ENCODE data around the gene RNF141.

The RNF141 gene

GRCh38 chr11:10522921-10523320, 18.1 kb downstream of the RNF141 start:
- no peak for DNase-seq (ENCODE audit: low spot score)

GRCh38 chr11:10522276-10522675, 18.7 kb downstream of the RNF141 start:
- DNase-seq (ENCODE audit: low spot score) = no peak

- DNase-seq (ENCODE audit: low spot score) = no peak
These were observed 20.4 kb downstream of the RNF141 start for GRCh38 chr11:10520562-10520961.

DNA sequence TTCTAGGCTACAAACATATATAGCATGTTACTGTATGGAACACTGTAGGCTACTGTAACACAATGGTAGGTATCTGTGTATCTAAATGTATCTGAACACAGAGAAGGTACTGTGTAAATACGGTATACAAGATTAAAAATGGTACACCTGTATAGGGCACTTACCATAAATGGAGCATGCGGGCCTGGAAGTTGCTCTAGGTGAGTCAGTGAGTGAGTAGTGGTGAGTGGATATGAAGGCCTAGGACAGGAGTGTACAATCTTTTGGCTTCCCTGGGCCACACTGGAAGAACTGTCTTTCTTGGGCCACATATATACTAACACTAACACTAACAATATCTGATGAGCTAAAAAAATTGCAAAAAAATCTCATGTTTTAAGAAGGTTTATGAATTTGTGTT, 21.4 kb downstream of the RNF141 start:
- DNase-seq (ENCODE audit: low spot score) = no peak

GRCh38 chr11:10518891-10519290, 22.1 kb downstream of the RNF141 start:
- no peak for DNase-seq (ENCODE audit: low spot score)

DNA sequence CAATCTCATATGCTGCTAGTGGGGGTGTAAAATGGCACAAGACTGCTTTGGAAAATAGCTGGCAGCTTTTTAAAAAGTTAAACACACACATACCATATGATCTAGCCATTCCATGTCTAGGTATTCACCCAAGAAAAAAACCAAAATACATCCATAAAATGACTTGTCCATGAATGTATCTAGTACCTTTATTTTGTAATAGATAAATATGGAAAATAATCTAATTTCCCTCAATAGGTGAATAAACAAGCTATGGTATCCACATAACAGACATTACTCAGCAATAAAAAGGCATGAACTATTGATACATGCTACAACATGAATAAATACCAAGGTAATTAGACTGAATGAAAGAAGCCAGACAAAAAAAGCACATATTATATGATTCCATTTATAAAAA, 22.9 kb downstream of the RNF141 start:
- no peak for DNase-seq (ENCODE audit: low spot score)

DNA sequence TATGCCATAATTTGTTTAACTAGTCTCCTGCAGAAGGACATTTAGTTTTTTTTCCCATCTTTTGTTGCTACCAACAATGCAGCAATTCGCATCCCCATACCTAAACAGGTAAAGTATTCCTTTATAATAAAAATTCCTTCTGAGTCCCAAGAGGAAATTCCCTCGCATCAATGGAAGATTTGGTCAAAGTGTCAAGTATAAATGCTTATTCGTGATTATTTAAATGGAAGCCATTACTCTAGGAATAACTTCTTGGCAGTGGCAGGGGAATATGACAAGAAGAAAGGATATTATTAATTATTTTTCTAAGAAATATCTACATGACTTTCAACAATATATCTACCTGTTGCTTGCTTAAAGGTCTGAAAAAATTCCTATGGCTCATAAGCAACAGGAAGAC, 25.6 kb downstream of the RNF141 start:
- DNase-seq (ENCODE audit: low spot score) = no peak

- DNase-seq (ENCODE audit: low spot score) = no peak
These were observed 26.3 kb downstream of the RNF141 start for GRCh38 chr11:10514709-10515108.

DNA sequence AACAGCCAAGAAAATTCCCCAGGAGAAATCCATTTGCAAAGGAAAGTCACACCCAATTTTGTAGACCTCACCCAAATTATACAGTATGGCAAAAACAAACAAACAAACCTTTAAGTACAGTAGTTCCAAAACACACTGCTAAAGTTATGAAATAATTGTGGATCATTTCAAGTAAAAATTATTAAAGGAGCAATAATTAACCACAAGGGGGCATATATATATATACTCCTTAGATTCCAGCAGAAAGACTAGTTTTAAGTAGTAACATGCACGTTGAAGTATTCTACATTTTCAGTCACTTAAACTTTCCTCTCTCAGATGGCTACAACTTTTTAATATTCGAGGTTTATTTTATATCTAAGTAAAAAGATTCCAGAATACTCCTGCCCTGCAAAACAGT, 26.8 kb downstream of the RNF141 start:
- no peak for DNase-seq (ENCODE audit: low spot score)

DNA sequence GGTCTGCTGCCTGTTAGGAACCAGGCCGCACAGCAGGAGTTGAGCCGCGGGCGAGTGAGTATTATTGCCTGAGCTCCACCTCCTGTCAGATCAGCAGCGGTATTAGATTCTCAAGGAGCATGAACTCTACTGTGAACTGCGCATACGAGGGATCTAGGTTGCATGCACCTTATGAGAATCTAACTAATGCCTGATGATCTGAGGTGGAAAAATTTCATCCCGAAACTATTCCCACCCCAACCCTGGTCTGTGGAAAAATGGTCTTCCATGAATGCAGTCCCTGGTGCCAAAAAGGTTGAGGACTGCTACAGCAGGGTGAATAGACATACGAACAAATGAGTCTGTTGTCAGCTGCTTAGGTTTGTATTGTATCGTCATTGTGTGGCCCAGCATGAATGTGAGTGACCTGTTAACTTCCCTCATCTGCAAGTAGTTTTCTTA, 29.8 kb downstream of the RNF141 start:
- DNase-seq (ENCODE audit: low spot score) = no peak

DNA sequence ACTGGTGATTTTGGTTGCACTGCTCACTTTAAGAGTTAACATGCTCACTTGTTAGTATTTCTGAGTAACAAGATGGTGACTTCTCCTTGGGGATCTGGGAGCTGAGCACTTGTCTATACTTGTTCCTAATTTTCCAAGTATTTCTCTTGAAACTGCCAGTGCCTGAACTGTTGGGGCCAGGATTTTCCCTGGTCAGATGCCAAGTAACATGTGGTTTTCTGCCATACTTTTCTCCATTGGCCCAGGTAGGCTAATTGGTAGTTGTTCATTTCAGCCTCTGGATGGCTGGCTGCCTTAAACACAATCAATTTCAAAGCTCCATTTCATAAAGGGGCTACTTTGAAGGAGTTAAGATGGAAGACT, 35.0 kb downstream of the RNF141 start:
- peak; percentile 33 for DNase-seq (ENCODE audit: low spot score)

DNA sequence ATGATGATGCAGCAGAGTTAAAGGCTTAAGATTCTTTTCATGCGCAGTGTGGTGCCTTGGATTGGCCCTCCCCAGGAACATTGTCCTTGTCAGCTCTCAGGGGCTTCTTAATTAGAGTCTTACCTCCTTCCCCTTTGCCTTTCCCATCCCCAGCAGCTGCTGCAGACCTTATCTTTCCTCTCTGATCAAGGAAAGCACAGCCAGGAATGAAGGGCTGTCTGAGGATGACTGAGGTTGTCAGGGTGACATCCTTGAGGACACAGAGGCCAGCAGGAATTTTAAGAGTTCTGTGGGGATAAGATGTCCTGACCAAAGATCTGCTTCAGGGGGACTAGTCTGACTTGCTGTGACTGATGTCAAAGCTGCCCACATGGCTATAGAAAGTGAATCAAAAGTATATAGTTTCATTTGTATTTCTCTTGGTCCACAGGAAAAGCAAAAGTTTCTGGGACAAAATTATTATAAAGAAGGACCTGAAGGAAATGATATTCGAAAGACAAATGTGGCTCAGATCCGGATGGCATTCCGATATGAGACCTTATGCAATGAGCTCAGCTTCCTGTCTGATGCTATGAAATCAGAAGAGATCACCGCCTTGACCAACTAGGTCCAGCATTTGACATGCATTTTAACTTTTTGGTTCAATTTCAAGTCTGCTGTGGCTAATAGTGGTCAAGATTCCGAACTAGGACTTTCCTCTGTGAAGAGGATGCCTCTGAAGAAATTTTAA, 35.5 kb downstream of the RNF141 start:
- no peak for DNase-seq (ENCODE audit: low spot score)

DNA sequence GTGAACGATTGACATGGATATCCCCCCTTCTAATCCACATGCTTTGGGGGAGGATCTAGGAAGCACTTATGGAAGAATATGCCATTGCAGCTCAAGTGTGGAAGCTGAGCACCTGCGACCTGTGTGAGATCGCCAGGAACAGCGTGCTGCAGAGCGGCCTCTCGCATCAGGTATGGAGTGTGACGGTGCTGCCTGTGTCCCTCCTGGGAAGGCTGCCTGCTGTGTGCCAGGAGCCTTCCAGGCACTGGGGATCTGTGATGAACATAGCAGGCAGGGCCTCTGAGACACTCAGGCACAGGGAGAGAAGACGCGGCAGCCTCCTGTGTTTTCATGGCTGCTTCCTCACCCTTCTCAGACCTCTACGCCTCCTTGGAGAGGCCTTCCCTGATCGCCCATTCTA, 36.5 kb downstream of the RNF141 start:
- no peak for DNase-seq (ENCODE audit: low spot score)

DNA sequence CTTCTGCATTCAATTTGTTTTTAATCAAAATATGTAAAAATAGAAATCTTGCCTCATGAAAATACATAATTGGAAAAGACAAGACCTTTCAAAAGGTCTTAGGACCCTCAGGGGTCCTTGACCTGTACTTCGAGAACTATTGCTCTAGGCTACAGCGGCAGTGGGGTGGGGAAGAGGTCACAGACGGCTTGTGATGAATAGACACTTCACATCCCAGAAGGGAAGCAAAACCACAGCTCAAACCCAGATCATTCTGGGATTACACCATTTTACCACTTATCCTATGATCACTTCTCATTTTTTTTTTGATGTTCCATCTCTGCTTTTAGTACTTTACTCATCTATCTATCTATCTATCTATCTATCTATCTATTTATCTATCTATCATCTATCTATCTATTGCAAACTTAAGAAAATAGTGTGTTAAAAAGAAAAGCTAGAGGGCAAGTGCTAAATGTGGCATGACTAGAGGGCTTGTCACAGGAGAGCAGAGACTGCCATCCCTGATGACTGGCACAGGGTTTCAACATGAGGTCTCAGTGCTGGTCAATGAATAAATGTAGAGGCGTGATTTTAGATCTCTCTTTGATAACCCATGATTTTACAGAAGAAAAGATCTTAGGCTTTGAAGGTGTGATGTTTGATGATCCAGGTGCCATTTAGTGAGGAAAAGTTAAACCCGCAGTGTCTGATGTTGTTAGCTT, 37.1 kb downstream of the RNF141 start:
- no peak for DNase-seq (ENCODE audit: low spot score)

- DNase-seq (ENCODE audit: low spot score) = no peak
These were observed 37.8 kb downstream of the RNF141 start for GRCh38 chr11:10503221-10503620.

DNA sequence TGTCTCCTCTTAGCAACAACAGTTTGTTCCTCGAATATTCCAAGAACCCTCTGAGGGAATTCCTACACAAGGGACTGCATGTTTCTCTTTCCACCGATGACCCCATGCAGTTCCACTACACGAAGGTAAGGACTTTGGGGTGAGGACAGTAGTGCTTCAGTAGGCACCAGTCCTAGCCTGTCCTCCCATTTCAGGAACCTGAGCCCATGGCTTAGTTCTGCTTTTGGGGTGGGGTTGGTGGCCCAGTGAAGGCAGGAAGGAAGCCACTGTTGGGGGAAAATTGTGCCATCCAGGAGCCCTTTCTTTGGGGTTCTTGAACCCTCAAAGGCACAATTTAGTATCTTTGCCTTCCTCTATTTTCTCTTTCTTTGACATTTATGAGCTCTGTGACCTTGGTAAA, 38.2 kb downstream of the RNF141 start:
- no peak for DNase-seq (ENCODE audit: low spot score)

DNA sequence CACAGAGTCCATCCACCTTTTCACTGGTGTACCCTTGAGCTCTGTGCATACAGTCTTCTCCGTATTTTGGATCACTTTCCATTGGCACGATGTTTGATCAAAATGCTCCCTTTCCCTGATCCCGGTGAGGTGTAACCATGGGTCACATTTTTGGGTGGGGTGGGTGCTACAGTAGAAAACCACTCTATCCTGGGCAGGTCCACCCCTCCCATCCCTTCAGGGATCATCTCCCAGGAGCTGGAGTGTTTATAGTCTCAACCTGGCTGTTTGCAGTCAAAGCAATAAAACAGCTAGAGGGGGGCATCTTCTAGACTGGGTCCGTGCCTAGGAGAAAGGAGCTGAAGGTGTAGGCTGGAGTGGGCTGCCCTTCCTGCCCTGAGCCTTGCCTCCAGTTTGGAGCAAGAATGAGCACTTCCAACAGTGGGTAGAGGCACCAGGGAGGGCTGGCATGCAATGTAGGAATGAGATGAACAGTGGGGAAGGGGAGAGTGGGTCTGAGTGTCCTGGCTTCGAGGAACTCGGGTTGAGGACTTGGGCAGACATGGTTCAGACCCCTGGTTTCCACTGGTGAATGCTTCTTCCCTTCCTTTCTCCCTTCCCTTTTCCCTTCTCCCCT, 38.8 kb downstream of the RNF141 start:
- no peak for DNase-seq (ENCODE audit: low spot score)

- DNase-seq (ENCODE audit: low spot score) = no peak
These were observed 40.0 kb downstream of the RNF141 start for GRCh38 chr11:10500757-10501684.

- no peak for DNase-seq (ENCODE audit: low spot score)
These were observed 40.9 kb downstream of the RNF141 start for GRCh38 chr11:10499874-10500601.

DNA sequence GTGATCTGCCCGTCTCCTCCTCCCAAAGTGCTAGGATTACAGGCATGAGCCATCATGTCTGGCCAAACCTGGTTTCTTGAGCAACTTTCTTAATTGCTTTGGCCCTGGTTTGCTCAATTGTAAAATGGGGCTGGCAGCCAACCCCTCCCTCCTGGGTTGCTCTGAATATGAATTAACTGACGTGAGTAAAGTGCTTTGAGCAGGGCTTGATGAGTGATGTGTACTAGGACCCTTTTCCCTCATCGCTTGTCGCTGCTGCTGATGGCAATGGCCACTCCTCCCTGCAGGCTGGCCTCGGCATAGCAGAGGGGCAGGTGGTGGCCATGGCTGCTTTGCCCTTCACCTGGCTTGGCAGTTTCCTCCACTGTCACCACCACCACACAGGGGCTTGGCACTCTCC, 41.5 kb downstream of the RNF141 start:
- no peak for DNase-seq (ENCODE audit: low spot score)

DNA sequence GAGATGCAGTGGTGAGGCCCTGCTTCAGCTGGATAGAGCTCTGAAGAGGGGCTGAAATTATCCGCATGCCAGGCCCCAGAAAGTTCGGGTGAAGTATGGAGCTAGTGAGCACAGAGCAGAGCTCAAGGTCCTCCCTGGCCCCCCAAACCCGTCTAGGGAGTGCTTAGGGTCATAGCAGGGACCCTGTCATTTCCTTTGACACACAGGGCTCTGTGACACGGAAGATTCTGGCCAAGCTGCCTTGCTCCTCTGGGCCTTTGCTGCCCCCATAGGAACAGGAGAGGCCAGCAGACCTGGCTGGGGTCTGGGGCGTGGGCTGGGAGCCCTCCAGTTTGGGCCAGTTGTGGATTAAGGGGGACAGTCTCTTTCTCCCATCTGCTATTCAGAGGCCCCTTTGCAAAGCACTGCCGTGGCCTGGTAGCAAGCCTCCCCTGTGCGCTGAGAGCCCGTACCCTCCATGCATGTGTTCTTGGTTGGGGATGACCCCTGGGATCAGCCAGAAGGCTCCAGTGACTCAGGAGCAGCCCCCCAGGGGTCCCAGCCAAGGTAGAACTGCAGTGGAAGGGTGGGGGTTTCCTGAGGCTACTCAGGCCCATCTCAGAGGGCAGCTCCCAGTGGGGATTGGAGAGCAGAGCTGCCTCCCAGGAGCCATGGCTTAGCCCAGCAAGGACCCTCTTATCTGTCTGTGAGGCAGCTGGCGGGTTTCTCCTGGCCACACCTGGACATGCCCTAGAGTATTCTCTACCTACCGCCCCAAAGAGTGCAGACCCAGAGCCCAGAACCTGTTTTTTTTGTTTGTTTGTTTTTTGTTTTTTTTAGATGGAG, 42.3 kb downstream of the RNF141 start:
- no peak for DNase-seq (ENCODE audit: low spot score)

Data from kidney tubule cell (primary cell).